GM21576 (cell line): ENCODE results near the gene MUC5B.
"Not testable (repeated sequence)": the region's sequence is repeated elsewhere in the genome, so short reads cannot be mapped to it uniquely, and the experiment has no call there.

ENCODE experiments used
- ATAC-seq: cut with Tn5 transposase; IDR thresholded peaks from one replicate; pipeline ENCODE4 v1.9.1; 2021; ENCODE audit warnings: mild to moderate bottlenecking, moderate library complexity; ENCODE audit not compliant: unreplicated experiment

Gene MUC5B

GRCh38 chr11:1231396-1232020 is 8.6 kb downstream of the MUC5B start:
- no peak for ATAC-seq

GRCh38 chr11:1232021-1232882 is 9.4 kb downstream of the MUC5B start:
- no peak for ATAC-seq

DNA sequence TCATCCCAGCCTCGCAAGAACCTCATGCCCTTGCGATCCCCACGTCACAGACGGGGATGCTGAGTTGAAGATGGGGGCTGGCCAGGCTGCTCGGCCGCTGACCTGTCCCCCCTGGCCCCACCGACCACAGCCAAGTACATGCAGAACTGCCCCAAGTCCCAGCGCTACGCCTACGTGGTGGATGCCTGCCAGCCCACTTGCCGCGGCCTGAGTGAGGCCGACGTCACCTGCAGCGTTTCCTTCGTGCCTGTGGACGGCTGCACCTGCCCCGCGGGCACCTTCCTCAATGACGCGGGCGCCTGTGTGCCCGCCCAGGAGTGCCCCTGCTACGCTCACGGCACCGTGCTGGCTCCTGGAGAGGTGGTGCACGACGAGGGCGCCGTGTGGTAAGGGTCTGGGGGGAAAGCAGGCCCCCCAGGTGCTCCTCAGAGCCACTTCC is 10.0 kb downstream of the MUC5B start:
- ATAC-seq, result no peak

DNA sequence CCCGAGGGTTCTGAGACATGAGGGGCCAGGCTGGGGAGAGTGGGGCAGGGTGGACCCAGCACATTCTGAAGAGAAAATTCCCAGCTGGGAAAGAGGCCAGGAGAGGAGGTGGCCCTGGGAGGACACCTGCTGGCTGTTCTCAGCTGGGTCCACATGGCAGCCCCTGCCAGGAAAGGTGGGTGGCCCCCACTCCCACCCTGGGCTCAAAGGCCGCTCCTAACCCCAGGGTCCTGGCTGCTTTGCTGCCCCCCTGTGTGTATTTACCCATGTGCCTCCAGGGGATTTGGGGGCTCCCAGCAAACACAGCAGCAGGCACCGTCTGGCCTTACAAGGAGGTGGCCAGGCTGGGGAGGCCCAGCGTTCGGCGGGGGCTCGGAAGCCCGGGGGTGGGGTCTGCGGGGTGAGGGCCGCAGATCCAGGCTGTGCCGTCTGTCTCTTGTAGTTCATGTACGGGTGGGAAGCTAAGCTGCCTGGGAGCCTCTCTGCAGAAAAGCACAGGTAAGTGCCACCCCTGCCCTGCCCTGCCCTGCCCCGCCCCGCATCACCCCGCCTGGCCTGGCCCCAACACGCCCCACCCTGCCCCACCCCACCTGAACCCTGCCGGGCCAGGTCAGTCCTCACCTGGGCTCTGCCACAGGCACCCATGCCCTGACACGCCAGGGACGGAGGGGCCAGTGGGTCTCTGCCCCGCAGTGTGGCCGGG is 10.6 kb downstream of the MUC5B start:
- ATAC-seq, result no peak

DNA sequence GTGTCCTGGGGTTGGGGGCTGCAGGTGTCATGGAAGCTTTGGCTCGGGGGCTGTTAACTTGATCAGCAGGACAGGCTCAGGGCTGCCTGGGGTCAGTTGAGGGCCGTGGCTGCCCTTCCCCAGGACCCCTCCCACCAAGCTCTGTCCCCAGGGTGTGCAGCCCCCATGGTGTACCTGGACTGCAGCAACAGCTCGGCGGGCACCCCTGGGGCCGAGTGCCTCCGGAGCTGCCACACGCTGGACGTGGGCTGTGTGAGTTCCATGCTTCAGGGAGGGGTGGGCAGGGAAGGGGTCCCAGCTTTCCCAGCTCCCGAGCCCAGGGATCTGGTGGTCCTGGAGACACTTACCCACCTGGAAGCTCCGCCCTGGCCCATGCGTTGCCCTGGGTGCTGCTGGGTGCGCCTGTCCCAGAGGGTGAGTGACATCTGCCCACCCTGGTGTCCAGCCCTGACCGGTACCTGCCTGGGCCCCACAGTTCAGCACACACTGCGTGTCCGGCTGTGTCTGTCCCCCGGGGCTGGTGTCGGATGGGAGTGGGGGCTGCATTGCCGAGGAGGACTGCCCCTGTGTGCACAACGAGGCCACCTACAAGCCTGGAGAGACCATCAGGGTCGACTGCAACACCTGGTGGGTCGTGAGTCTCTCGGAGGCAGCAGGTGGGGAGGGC is 11.3 kb downstream of the MUC5B start:
- no peak for ATAC-seq

GRCh38 chr11:1234771-1235305 is 12.0 kb downstream of the MUC5B start:
- no peak for ATAC-seq

DNA sequence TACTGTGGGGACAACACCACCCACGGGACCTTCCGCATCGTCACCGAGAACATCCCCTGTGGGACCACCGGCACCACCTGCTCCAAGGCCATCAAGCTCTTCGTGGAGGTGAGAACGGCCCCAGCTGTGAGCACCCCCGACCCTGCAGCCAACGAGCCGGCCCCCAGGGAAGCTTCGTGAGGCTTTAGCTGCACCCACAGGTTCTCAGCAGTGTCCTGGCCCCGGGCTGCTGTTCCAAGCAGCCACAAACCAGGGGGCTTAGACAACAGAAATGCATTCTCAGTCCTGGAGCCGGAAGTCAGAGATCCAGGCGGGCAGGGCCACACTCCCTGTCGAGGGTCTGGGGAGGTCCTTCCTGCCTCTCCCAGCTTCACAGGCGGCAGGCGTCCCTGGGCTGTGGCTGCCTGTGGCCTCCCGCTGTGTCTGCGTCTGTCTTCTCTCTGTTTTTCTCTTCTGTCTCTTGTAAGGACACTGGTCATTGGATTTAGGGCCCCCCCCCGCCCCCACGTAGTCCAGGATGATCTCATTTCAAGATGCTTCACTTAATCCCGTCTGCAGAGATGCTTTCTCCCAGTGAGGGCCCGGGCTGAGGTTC is 12.5 kb downstream of the MUC5B start:
- ATAC-seq, result no peak

DNA sequence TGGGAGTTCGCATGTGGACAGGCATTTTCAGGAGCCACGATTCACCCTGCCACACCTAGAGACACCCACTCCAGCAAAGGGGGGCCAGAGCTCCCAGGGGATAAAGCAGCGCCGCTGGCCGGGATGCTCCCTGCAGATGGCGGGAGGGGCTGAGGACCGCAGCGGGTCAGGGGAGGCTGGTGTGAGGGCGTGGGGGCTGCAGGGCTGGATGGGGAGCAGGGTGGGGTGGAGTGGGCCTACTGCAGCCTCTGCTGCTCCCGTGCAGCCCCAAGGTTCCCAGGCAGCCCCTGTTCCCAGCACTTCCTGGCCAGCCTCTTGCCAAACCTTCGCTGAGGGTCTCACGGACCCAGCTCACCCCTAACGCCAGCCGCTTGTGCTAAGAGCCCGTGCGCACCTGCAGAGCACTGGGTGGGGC is 13.0 kb downstream of the MUC5B start:
- no peak for ATAC-seq

DNA sequence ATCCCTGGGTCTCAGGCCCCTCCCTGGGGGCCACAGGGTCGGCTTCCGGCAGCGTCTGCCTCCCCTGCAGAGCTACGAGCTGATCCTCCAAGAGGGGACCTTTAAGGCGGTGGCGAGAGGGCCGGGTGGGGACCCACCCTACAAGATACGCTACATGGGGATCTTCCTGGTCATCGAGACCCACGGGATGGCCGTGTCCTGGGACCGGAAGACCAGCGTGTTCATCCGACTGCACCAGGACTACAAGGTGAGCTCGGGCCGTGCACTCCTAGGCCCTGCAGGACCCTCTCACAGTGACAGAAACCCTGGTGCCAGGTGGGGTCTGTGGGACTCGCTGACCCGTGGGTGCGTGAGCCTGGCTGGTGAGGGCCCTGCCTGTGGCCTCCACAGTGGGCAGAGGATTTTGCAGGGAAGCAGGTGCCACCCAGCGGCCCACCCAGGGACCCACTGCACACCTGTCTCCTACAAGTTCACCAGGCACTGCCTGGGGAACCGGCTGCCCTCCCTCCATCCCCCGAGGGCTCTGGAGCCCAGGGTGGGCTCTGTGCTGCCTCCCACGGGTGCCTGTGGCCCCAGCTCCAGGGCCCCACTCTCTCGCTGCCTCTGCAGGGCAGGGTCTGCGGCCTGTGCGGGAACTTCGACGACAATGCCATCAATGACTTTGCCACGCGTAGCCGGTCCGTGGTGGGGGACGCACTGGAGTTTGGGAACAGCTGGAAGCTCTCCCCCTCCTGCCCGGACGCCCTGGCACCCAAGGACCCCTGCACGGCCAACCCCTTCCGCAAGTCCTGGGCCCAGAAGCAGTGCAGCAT is 13.7 kb downstream of the MUC5B start:
- no peak for ATAC-seq

GRCh38 chr11:1237128-1237580 is 14.3 kb downstream of the MUC5B start:
- ATAC-seq, result no peak

DNA sequence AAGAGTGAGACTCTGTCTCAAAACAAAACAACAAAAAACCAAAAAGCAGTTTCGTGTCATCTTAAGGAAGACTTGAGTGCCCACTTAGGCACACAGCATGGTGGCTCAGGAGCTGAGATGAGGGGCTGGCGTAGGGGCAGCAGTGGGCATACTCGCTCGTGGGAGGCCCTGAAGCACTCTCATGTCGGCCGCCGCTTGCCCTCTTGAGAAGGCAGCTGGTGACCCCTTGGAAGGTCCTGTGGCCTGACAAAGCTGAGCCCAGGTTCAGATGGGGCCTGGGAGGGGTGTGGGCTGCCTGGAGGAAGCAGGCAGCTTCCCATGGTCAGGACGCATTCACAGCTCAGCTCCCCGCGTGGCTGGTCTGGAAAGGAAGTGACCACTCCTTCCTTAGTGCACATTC is 15.0 kb downstream of the MUC5B start:
- no peak for ATAC-seq

DNA sequence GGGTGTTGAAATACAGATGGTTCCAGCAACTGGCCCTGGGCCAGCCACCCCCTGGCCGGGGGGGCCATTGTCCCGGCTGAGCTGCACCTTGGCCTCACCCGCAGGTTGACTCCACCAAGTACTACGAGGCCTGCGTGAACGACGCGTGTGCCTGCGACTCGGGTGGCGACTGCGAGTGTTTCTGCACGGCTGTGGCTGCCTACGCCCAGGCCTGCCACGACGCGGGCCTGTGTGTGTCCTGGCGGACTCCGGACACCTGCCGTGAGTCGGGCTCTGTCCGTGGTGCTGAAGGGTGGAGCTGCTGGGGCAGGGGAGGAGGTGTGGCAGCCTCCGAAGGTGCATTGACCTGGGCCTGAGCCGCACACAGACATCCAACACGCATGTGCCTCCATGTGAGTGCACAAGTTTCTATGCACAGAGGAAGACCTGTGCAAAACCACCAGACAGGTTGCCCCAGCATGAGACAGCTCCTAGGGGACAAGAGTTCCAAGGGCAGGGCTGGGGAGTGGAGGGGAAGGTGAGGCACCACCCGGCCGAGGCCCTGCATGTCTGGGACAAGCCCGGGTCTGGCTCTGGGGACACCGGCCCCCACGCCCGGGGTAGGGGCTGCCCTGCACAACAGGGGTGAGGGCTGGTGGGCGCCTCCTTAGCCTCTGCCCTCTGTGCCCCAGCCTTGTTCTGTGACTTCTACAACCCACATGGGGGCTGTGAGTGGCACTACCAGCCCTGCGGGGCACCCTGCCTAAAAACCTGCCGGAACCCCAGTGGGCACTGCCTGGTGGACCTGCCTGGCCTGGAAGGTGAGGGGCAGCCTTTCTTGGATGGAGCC is 16.1 kb downstream of the MUC5B start:
- no peak for ATAC-seq

DNA sequence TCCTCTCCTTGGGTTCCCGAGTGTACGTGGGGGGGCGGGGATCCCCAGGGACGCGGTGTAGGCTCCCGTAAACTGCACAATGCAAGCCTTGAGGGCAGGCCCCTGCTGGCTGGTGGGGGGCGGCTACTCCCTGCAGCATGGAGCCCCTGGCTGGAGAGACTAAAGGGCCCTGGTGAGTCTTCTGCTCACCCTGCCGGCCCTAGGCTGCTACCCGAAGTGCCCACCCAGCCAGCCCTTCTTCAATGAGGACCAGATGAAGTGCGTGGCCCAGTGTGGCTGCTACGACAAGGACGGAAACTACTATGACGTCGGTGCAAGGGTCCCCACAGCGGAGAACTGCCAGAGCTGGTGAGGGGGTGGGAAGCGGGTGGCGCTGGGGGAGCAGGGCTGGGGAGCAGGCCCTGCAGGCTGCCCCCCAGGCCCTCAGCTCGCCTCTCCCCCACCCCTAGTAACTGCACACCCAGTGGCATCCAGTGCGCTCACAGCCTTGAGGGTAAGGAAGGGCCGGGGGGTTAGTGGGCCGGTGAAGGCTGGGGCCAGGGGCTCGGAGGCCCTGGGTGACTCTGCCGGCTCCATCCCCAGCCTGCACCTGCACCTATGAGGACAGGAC is 16.8 kb downstream of the MUC5B start:
- ATAC-seq, result no peak

- no peak for ATAC-seq
Measured at GRCh38 chr11:1240771-1241170, 17.9 kb downstream of the MUC5B start.

GRCh38 chr11:1241706-1242105 is 18.8 kb downstream of the MUC5B start:
- ATAC-seq, result no peak

DNA sequence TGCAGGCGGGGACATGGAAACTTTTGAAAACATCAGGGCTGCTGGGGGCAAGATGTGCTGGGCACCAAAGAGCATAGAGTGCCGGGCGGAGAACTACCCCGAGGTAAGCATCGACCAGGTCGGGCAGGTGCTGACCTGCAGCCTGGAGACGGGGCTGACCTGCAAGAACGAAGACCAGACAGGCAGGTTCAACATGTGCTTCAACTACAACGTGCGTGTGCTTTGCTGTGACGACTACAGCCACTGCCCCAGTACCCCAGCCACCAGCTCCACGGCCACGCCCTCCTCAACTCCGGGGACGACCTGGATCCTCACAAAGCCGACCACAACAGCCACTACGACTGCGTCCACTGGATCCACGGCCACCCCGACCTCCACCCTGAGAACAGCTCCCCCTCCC is 19.4 kb downstream of the MUC5B start:
- ATAC-seq, result no peak

- not testable (repeated sequence) for ATAC-seq
Measured at GRCh38 chr11:1242751-1243150, 19.9 kb downstream of the MUC5B start.

DNA sequence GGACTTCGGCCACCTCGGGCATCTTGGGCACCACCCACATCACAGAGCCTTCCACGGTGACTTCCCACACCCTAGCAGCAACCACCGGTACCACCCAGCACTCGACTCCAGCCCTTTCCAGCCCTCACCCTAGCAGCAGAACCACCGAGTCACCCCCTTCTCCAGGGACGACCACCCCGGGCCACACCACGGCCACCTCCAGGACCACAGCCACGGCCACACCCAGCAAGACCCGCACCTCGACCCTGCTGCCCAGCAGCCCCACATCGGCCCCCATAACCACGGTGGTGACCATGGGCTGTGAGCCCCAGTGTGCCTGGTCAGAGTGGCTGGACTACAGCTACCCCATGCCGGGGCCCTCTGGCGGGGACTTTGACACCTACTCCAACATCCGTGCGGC is 20.7 kb downstream of the MUC5B start:
- not testable (repeated sequence) for ATAC-seq
